Kasumi-1 (cell line): Measurements from ENCODE around the gene KLHL29.
A peak's percentile ranks its signal among the peaks of the same experiment; 100 is the strongest.

Experiments used
- DNase-seq, 2 experiments: peaks; one replicate each; lab custom pipeline; 2025; lab: John Stamatoyannopoulos, UW

Gene KLHL29

GRCh38 chr2:23553561-23553960 lies 168.6 kb downstream of the KLHL29 start:
- DNase-seq = no peak

- no peak for DNase-seq
Observed at GRCh38 chr2:23554054-23554697, 169.2 kb downstream of the KLHL29 start.

- DNase-seq = no peak
Observed at GRCh38 chr2:23555944-23556343, 171.0 kb downstream of the KLHL29 start.

GRCh38 chr2:23556929-23557328 lies 171.9 kb downstream of the KLHL29 start:
- DNase-seq = no peak

GRCh38 chr2:23557455-23557854 lies 172.5 kb downstream of the KLHL29 start:
- no peak for DNase-seq

GRCh38 chr2:23559561-23560239 lies 174.7 kb downstream of the KLHL29 start:
- DNase-seq = no peak

- no peak for DNase-seq
Observed at GRCh38 chr2:23561088-23561487, 176.1 kb downstream of the KLHL29 start.

- no peak for DNase-seq
Observed at GRCh38 chr2:23561544-23561943, 176.6 kb downstream of the KLHL29 start.

GRCh38 chr2:23562143-23562542 lies 177.2 kb downstream of the KLHL29 start:
- DNase-seq = no peak

GRCh38 chr2:23563151-23563550 lies 178.2 kb downstream of the KLHL29 start:
- DNase-seq = no peak

- no peak for DNase-seq
Observed at GRCh38 chr2:23563673-23564614, 179.0 kb downstream of the KLHL29 start.

GRCh38 chr2:23564615-23564960 lies 179.6 kb downstream of the KLHL29 start:
- no peak for DNase-seq

GRCh38 chr2:23565374-23565773 lies 180.4 kb downstream of the KLHL29 start:
- no peak for DNase-seq

- DNase-seq = no peak
Observed at GRCh38 chr2:23565814-23566213, 180.8 kb downstream of the KLHL29 start.

GRCh38 chr2:23566241-23567142 lies 181.5 kb downstream of the KLHL29 start:
- peak in 1 of 2 experiments; percentile 18 for DNase-seq

GRCh38 chr2:23567161-23567756 lies 182.3 kb downstream of the KLHL29 start:
- no peak for DNase-seq

GRCh38 chr2:23568211-23568610 lies 183.2 kb downstream of the KLHL29 start:
- no peak for DNase-seq

- no peak for DNase-seq
Observed at GRCh38 chr2:23568626-23569190, 183.7 kb downstream of the KLHL29 start.

- DNase-seq = no peak
Observed at GRCh38 chr2:23569761-23570365, 184.9 kb downstream of the KLHL29 start.

- no peak for DNase-seq
Observed at GRCh38 chr2:23571085-23571484, 186.1 kb downstream of the KLHL29 start.
